GM21619 (cell line): ENCODE measurements around the gene RTL5.

Experiments used
- ATAC-seq: cut with Tn5 transposase; IDR thresholded peaks from one replicate; pipeline ENCODE4 v1.9.1; 2021; ENCODE audit not compliant: unreplicated experiment

RTL5 gene

GRCh38 chrX:72130156-72130761 is 1.5 kb downstream of the RTL5 start:
- ATAC-seq, result no peak

GRCh38 chrX:72129661-72130060 is 2.1 kb downstream of the RTL5 start:
- no peak for ATAC-seq

- ATAC-seq, result no peak
Observed at GRCh38 chrX:72128881-72129280, 2.8 kb downstream of the RTL5 start.

- ATAC-seq, result no peak
Observed at GRCh38 chrX:72128183-72128834, 3.4 kb downstream of the RTL5 start.

- no peak for ATAC-seq
Observed at GRCh38 chrX:72127332-72127731, 4.4 kb downstream of the RTL5 start.

- ATAC-seq, result peak; percentile 87
Observed at GRCh38 chrX:72126539-72127140, 5.1 kb downstream of the RTL5 start.

GRCh38 chrX:72126048-72126415 is 5.7 kb downstream of the RTL5 start:
- no peak for ATAC-seq

GRCh38 chrX:72125331-72126047 is 6.2 kb downstream of the RTL5 start:
- no peak for ATAC-seq

- no peak for ATAC-seq
Observed at GRCh38 chrX:72124540-72125201, 7.0 kb downstream of the RTL5 start.

- ATAC-seq, result no peak
Observed at GRCh38 chrX:72123471-72124185, 8.1 kb downstream of the RTL5 start.

- ATAC-seq, result no peak
Observed at GRCh38 chrX:72122621-72123337, 8.9 kb downstream of the RTL5 start.

- ATAC-seq, result peak; percentile 71
Observed at GRCh38 chrX:72121383-72121782, 10.3 kb downstream of the RTL5 start.

GRCh38 chrX:72120837-72121236 is 10.9 kb downstream of the RTL5 start:
- ATAC-seq, result no peak

- ATAC-seq, result no peak
Observed at GRCh38 chrX:72117636-72118210, 14.0 kb downstream of the RTL5 start.

- ATAC-seq, result no peak
Observed at GRCh38 chrX:72115380-72115779, 16.3 kb downstream of the RTL5 start.

- no peak for ATAC-seq
Observed at GRCh38 chrX:72114807-72115206, 16.9 kb downstream of the RTL5 start.

- ATAC-seq, result no peak
Observed at GRCh38 chrX:72114306-72114705, 17.4 kb downstream of the RTL5 start.

GRCh38 chrX:72113461-72113860 is 18.3 kb downstream of the RTL5 start:
- ATAC-seq, result no peak

- no peak for ATAC-seq
Observed at GRCh38 chrX:72110876-72111708, 20.6 kb downstream of the RTL5 start.
